SK-N-SH (cell line): ENCODE results near the gene CDK5RAP2. TPM values are rescaled to one million over a fixed set of nuclear protein-coding genes. Genes with fewer than 3 reads are reported as not detected.

ENCODE experiments used
- CTCF ChIA-PET: fragments of 300-600, 350-600 bp; formaldehyde crosslinking; extraction: SDS; loops from one replicate; lab custom pipeline; 2021; lab: Yijun Ruan, JAX
- POLR2A ChIA-PET: fragments of 350-600 bp; sonication (Branson Sonifier 250); formaldehyde crosslinking; extraction: SDS; loops from one replicate; lab custom pipeline; 2020; ENCODE audit warnings: antibody characterized with exemption, inconsistent platforms; lab: Yijun Ruan, JAX
- DNase-seq: peaks from one replicate; pipeline ENCODE4 v3.0.0; 2012
- H2AFZ ChIP-seq: fragments of 200-600 bp; sonication (generic); 2 replicates; pipeline ENCODE4 v1.8.1; 2016; ENCODE audit warnings: antibody characterized with exemption, mild to moderate bottlenecking, low read depth
- H3F3A ChIP-seq: fragments of 200-600 bp; sonication (generic); replicated peaks from 2 replicates; pipeline ENCODE3; 2016; ENCODE audit warnings: antibody characterized with exemption, mild to moderate bottlenecking; ENCODE audit not compliant: insufficient read depth
- H3K27ac ChIP-seq, 2 experiments: fragments of 200-500 bp in 1 of 2; fragments of 200-600 bp in 1 of 2; sonication (Bioruptor generic) in 1 of 2; sonication (generic), shearing (Covaris generic) in 1 of 2; 2 replicates each; pipeline versions ENCODE4 v1.5.1 to v1.6.1; 2014 to 2016; ENCODE audit warnings: low read depth in 2 of 2, inconsistent platforms in 1 of 2, low read length in 1 of 2, mild to moderate bottlenecking in 1 of 2, mixed read lengths in 1 of 2
- H3K27me3 ChIP-seq: fragments of 200-600 bp; sonication (generic), shearing (Covaris generic); 2 replicates; pipeline ENCODE4 v1.6.1; 2016; ENCODE audit warnings: mixed run types; ENCODE audit not compliant: insufficient read depth
- H3K36me3 ChIP-seq, 2 experiments: fragments of 200-500 bp in 1 of 2; fragments of 200-600 bp in 1 of 2; sonication (Bioruptor generic) in 1 of 2; sonication (generic) in 1 of 2; replicated peaks in 1 of 2; 2 replicates each; pipeline versions ENCODE3 to v1.5.1; 2014 to 2016; ENCODE audit warnings: low read length in 1 of 2, mild to moderate bottlenecking in 1 of 2; ENCODE audit not compliant: insufficient read depth in 2 of 2, control insufficient read depth in 1 of 2
- H3K4me1 ChIP-seq, 2 experiments: fragments of 200-500 bp in 1 of 2; fragments of 200-600 bp in 1 of 2; sonication (Bioruptor generic) in 1 of 2; sonication (generic), shearing (Covaris generic) in 1 of 2; 2 replicates each; pipeline versions ENCODE4 v1.5.1 to v1.6.1; 2014 to 2016; ENCODE audit warnings: low read depth in 1 of 2, low read length in 1 of 2, mixed run types in 1 of 2; ENCODE audit not compliant: insufficient read depth in 2 of 2, control insufficient read depth in 1 of 2
- H3K4me2 ChIP-seq: fragments of 200-600 bp; sonication (generic), shearing (Covaris generic); 2 replicates; pipeline ENCODE4 v1.6.1; 2017; ENCODE audit warnings: mixed run types
- H3K4me3 ChIP-seq, 2 experiments: fragments of 200-500 bp in 1 of 2; fragments of 200-600 bp in 1 of 2; sonication (Bioruptor generic) in 1 of 2; sonication (generic), shearing (Covaris generic) in 1 of 2; 2 replicates each; pipeline versions ENCODE4 v1.5.1 to v1.8.1; 2014 to 2016; ENCODE audit warnings: low read depth in 2 of 2, inconsistent platforms in 1 of 2, low read length in 1 of 2, mild to moderate bottlenecking in 1 of 2, mixed read lengths in 1 of 2, moderate library complexity in 1 of 2
- H3K79me2 ChIP-seq: fragments of 200-600 bp; sonication (generic); 2 replicates; pipeline ENCODE4 v1.8.1; 2017; ENCODE audit warnings: mild to moderate bottlenecking; ENCODE audit not compliant: insufficient read depth
- H3K9ac ChIP-seq: fragments of 200-600 bp; sonication (generic); 2 replicates; pipeline ENCODE4 v1.6.1; 2017; ENCODE audit warnings: mixed run types
- H3K9me2 ChIP-seq: fragments of 200-600 bp; sonication (generic); 2 replicates; pipeline ENCODE4 v1.6.1; 2017; ENCODE audit warnings: mixed run types
- H3K9me3 ChIP-seq: fragments of 200-600 bp; sonication (generic); 2 replicates; pipeline ENCODE4 v1.6.1; 2017; ENCODE audit warnings: mixed run types, mild to moderate bottlenecking, moderate library complexity
- H4K20me1 ChIP-seq: fragments of 200-600 bp; sonication (generic); 2 replicates; pipeline ENCODE4 v1.6.1; 2017; ENCODE audit warnings: mild to moderate bottlenecking, mixed run types; ENCODE audit not compliant: insufficient read depth
- CHD2 ChIP-seq: fragments of 150-350 bp; IDR thresholded peaks from 2 replicates; pipeline ENCODE4 v1.6.1; 2018; ENCODE audit warnings: low read length; ENCODE audit not compliant: partially characterized antibody
- CTCF ChIP-seq: fragments of 200-600 bp; sonication (generic); IDR thresholded peaks from 2 replicates; pipeline ENCODE4 v1.6.1; 2017; ENCODE audit warnings: antibody characterized with exemption, mild to moderate bottlenecking, moderate library complexity
- ELF1 ChIP-seq: IDR thresholded peaks from 2 replicates; pipeline ENCODE4 v1.4.0; 2012
- EP300 ChIP-seq, 2 experiments: IDR thresholded peaks; 2 replicates each; pipeline versions ENCODE4 v1.4.0 to v1.6.1; 2012; ENCODE audit warnings: borderline replicate concordance in 1 of 2, low read depth in 1 of 2, low read length in 1 of 2
- EZH2phosphoT487 ChIP-seq: fragments of 200-600 bp; sonication (generic); IDR thresholded peaks from 2 replicates; pipeline ENCODE4 v1.6.1; 2017; ENCODE audit warnings: low read depth, mixed run types, mild to moderate bottlenecking, antibody characterized with exemption, moderate library complexity, borderline replicate concordance
- FOSL2 ChIP-seq: IDR thresholded peaks from 2 replicates; pipeline ENCODE4 v1.4.0; 2012; ENCODE audit warnings: low read depth, mild to moderate bottlenecking, moderate library complexity, borderline replicate concordance
- FOXM1 ChIP-seq: IDR thresholded peaks from 2 replicates; pipeline ENCODE4 v1.4.0; 2012; ENCODE audit warnings: low read depth, mild to moderate bottlenecking
- GABPA ChIP-seq: IDR thresholded peaks from 2 replicates; pipeline ENCODE4 v1.4.0; 2012; ENCODE audit warnings: low read depth, mild to moderate bottlenecking
- IRF3 ChIP-seq: fragments of 150-350 bp; IDR thresholded peaks from 2 replicates; pipeline ENCODE4 v1.6.1; 2016; ENCODE audit warnings: mild to moderate bottlenecking, low read depth, low read length
- MAX ChIP-seq: IDR thresholded peaks from 2 replicates; pipeline ENCODE4 v1.4.0; 2012; ENCODE audit warnings: low read depth
- MEF2A ChIP-seq: IDR thresholded peaks from 2 replicates; pipeline ENCODE4 v1.4.0; 2012; ENCODE audit warnings: low read depth, borderline replicate concordance
- NFIC ChIP-seq: IDR thresholded peaks from 2 replicates; pipeline ENCODE4 v1.4.0; 2012; ENCODE audit warnings: borderline replicate concordance
- NRF1 ChIP-seq: IDR thresholded peaks from 2 replicates; pipeline ENCODE4 v1.6.1; 2012; ENCODE audit warnings: low read depth, mild to moderate bottlenecking, low read length
- POLR2AphosphoS5 ChIP-seq: IDR thresholded peaks from 2 replicates; pipeline ENCODE4 v1.6.1; 2012; ENCODE audit warnings: low read depth, low read length
- RCOR1 ChIP-seq: fragments of 150-350 bp; IDR thresholded peaks from 2 replicates; pipeline ENCODE4 v1.6.1; 2017; ENCODE audit warnings: antibody characterized with exemption, low read length
- RFX5 ChIP-seq: IDR thresholded peaks from 2 replicates; pipeline ENCODE4 v1.6.1; 2012; ENCODE audit warnings: mild to moderate bottlenecking, improper control_type of control experiment, low read length
- RXRA ChIP-seq: IDR thresholded peaks from 2 replicates; pipeline ENCODE4 v1.4.0; 2012; ENCODE audit warnings: low read depth, mild to moderate bottlenecking, borderline replicate concordance
- SIN3A ChIP-seq: IDR thresholded peaks from 2 replicates; pipeline ENCODE4 v1.6.1; 2012; ENCODE audit warnings: low read depth, mild to moderate bottlenecking, low read length, moderate library complexity, borderline replicate concordance
- SMC3 ChIP-seq: IDR thresholded peaks from 2 replicates; pipeline ENCODE4 v1.6.1; 2012; ENCODE audit warnings: low read depth, low read length, improper control_type of control experiment
- TCF12 ChIP-seq: IDR thresholded peaks from 2 replicates; pipeline ENCODE4 v1.4.0; 2012
- USF1 ChIP-seq: IDR thresholded peaks from 2 replicates; pipeline ENCODE4 v1.4.0; 2012; ENCODE audit warnings: low read depth, borderline replicate concordance
- YY1 ChIP-seq: IDR thresholded peaks from 2 replicates; pipeline ENCODE4 v1.4.0; 2012; ENCODE audit warnings: low read depth, mild to moderate bottlenecking
- ZBTB33 ChIP-seq: IDR thresholded peaks from 2 replicates; pipeline ENCODE4 v1.4.0; 2012; ENCODE audit warnings: low read depth, borderline replicate concordance
- WGBS: methylation state at CpG from one replicate; pipeline ENCODE4 v1.1.6; 2017; ENCODE audit warnings: low lambda C conversion rate; 5-methylcytosine and 5-hydroxymethylcytosine counted together
- polyA plus RNA-seq, 3 experiments: library from polyadenylated mRNA; depleted of rRNA; stranded (reverse); fragments of >200 nt; gene quantifications; 2 replicates each; pipeline ENCODE4 v1.2.3, GENCODE V29; 2012

Gene CDK5RAP2
- polyA plus RNA-seq, 1 of the 3 experiments (the other 2 are of a cell fraction) = 20.7 TPM

GRCh38 chr9:120447959-120448500 is 131.9 kb downstream of the CDK5RAP2 start:
- Histone ChIP-seq H3K4me1 (peaks cover 0 to 8% of the 10 kb centered on the region in 2 experiments; a peak in 1 of 4 replicates), H3K36me3 (peaks cover 9 to 38% of the 10 kb centered on the region in 2 experiments), H4K20me1 (no peaks in the 10 kb centered on the region), H3K4me3 (no peak overlapping the region), H3K79me2 (no peaks in the 10 kb centered on the region), H3K9me3 (no peaks in the 10 kb centered on the region), H3K4me2 (no peak overlapping the region)
- CTCF ChIA-PET = interaction anchor here (0.7 to 1.1 kb wide), 2 partner anchors 10 to 25 kb away, joined by 3 read pairs; no protein-coding TSS in a partner anchor
- no peak for DNase-seq
- POLR2A ChIA-PET = no interaction called here
- TF ChIP-seq NRF1 (no peak), EP300 (IDR thresholded peaks at IDR 0.05; ENCODE audit: borderline replicate concordance in 1 of 2, low read depth in 1 of 2, low read length in 1 of 2) (no peak), MEF2A (no peak), NFIC (no peak), POLR2AphosphoS5 (no peak), SIN3A (no peak), GABPA (no peak), ZBTB33 (no peak), FOSL2 (no peak)
- TF ChIP-seq, all 33 proteins: peak for 0
- no peaks in the 10 kb centered on the region for H3K27me3 ChIP-seq
- WGBS = 96% methylated on average over 9 of the region's 9 CpGs
- H3K9me2 ChIP-seq = no peaks in the 10 kb centered on the region
- no peaks in the 10 kb centered on the region for H3F3A ChIP-seq
- H2AFZ ChIP-seq = no peak overlapping the region
- no peak overlapping the region for H3K27ac ChIP-seq
- H3K9ac ChIP-seq = no peak overlapping the region

- Histone ChIP-seq H3K4me1 (peaks cover 0 to 18% of the 10 kb centered on the region in 2 experiments; a peak in 1 of 4 replicates), H3K36me3 (peaks cover 11 to 42% of the 10 kb centered on the region in 2 experiments), H3K27me3 (no peaks in the 10 kb centered on the region), H3F3A (peaks cover 6% of the 10 kb centered on the region), H3K9me3 (no peaks in the 10 kb centered on the region), H2AFZ (no peak overlapping the region), H3K4me2 (no peak overlapping the region), H3K9me2 (no peaks in the 10 kb centered on the region), H3K79me2 (no peaks in the 10 kb centered on the region), H3K4me3 (no peak overlapping the region), H3K27ac (no peak overlapping the region), H4K20me1 (no peaks in the 10 kb centered on the region), H3K9ac (no peak overlapping the region)
- ChIA-PET POLR2A (no interaction called here), CTCF (no interaction called here)
- WGBS = over 99% methylated on average over 4 of the region's 4 CpGs
- DNase-seq = no peak
- no peak for TF ChIP-seq CHD2
- TF ChIP-seq MAX = no peak
- TF ChIP-seq RXRA = no peak
- no peak for TF ChIP-seq RFX5
- no peak for TF ChIP-seq IRF3
- no peak for TF ChIP-seq USF1
- TF ChIP-seq NRF1 = no peak
- no peak for TF ChIP-seq SMC3
- no peak for TF ChIP-seq EZH2phosphoT487
- no peak for TF ChIP-seq YY1
- no peak for TF ChIP-seq GABPA
- TF ChIP-seq MEF2A = no peak
- no peak for TF ChIP-seq FOXM1
- no peak for TF ChIP-seq CTCF
- no peak for TF ChIP-seq TCF12
- TF ChIP-seq NFIC = no peak
- no peak for TF ChIP-seq ELF1
- no peak for TF ChIP-seq RCOR1
Measured at GRCh38 chr9:120446671-120447070, 133.3 kb downstream of the CDK5RAP2 start.
